Small intestine (tissue), 4 donors: Measurements from ENCODE around the gene IGLL1. TPM values are rescaled to one million over a fixed set of nuclear protein-coding genes. Genes with fewer than 3 reads are reported as not detected.

Experiments used
- polyA plus RNA-seq, 4 donors: library from polyadenylated mRNA; stranded (reverse) in 3 of 4; unstranded in 1 of 4; fragments of 200-250 nt in 3 of 4; fragments of 120-200 nt in 1 of 4; gene quantifications; one replicate each; pipeline versions ENCODE4 v1.2.1 to v1.2.3, GENCODE V29; 2013
- donor health status: healthy with polysubstance abuse.
- donor health status: Bipolar disorder and iron deficiency.
- donor health status: healthy.

Gene IGLL1
- polyA plus RNA-seq, 4 donors: 1.3 TPM; not detected in 3

Other genes with a start within 250 kb of the IGLL1 start
- 1 to 10 TPM in 2 of 4 donors, under 1 TPM in 2; 0.30 to 1.8 (median 0.97) TPM for gene DRICH1, start 52.0 kb upstream of the IGLL1 start, polyA plus RNA-seq
- gene RGL4, start 110.7 kb upstream of the IGLL1 start, polyA plus RNA-seq: 1 to 10 TPM in 2 of 4 donors, under 1 TPM in 2; 0.60 to 3.8 (median 0.91) TPM
- gene ZNF70, start 170.8 kb upstream of the IGLL1 start, polyA plus RNA-seq: 1 to 10 TPM in 1 of 4 donors, under 1 TPM in 2, not detected in 1; 0.27 to 3.7 (median 0.98) TPM
- 1 to 10 TPM in 1 of 4 donors, under 1 TPM in 1, not detected in 2; 0.95 to 6.2 TPM for gene VPREB3, start 174.1 kb upstream of the IGLL1 start, polyA plus RNA-seq
- gene C22orf15, start 182.7 kb upstream of the IGLL1 start, polyA plus RNA-seq: under 1 TPM in 2 of 4 donors, not detected in 2; 0.07 to 0.16 TPM
- 100 to 1,000 TPM in 3 of 4 donors, 10 to 100 TPM in 1; 53.5 to 544 (median 282) TPM for gene CHCHD10, start 187.7 kb upstream of the IGLL1 start, polyA plus RNA-seq
- 10 to 100 TPM in 1 of 4 donors, 1 to 10 TPM in 2, not detected in 1; 1.1 to 16.8 (median 1.7) TPM for gene MMP11, start 192.6 kb upstream of the IGLL1 start, polyA plus RNA-seq
- gene SMARCB1, start 206.7 kb upstream of the IGLL1 start, polyA plus RNA-seq: 10 to 100 TPM; 29.3 to 87.6 (median 55.2) TPM